H1 (cell line): Measurements from ENCODE around the gene SYNE4. TPM values are rescaled to one million over a fixed set of nuclear protein-coding genes. Genes with fewer than 3 reads are reported as not detected.

ENCODE experiments used
- CTCF ChIA-PET: fragments of 300-600 bp; sonication (Branson Sonifier 250); formaldehyde crosslinking; loops from one replicate; lab custom pipeline; 2021; ENCODE audit not compliant: partially characterized antibody; lab: Charles Lee
- POLR2A ChIA-PET: fragments of 300-600 bp; sonication (Branson Sonifier 250); formaldehyde crosslinking; loops from one replicate; lab custom pipeline; 2021; ENCODE audit warnings: inconsistent platforms; ENCODE audit not compliant: partially characterized antibody; lab: Charles Lee
- DNase-seq, 2 experiments: peaks; one replicate each; pipeline versions ENCODE4 v3.0.0 to v3.0.0-alpha.2; 2010 to 2022; ENCODE audit warnings: low spot score in 2 of 2, low read depth in 1 of 2, mixed read lengths in 1 of 2
- FAIRE-seq: peaks from 2 replicates; lab custom pipeline; 2011; peaks lifted over from hg19 to GRCh38; lab: Jason Lieb, UNC
- H2AFZ ChIP-seq: 2 replicates; pipeline ENCODE4 v1.8.1; 2012; ENCODE audit warnings: low read length, inconsistent platforms
- H2AK5ac ChIP-seq: 2 replicates; pipeline ENCODE4 v1.6.1; 2013; ENCODE audit warnings: low read depth, low read length
- H2BK120ac ChIP-seq: replicated peaks from 2 replicates; pipeline ENCODE3; 2013; ENCODE audit warnings: low read depth, low read length, inconsistent platforms
- H2BK12ac ChIP-seq: 2 replicates; pipeline ENCODE4 v1.6.1; 2013; ENCODE audit warnings: low read depth, low read length
- H2BK15ac ChIP-seq: 2 replicates; pipeline ENCODE4 v1.6.1; 2013; ENCODE audit warnings: low read length
- H2BK20ac ChIP-seq: 2 replicates; pipeline ENCODE4 v1.6.1; 2013; ENCODE audit warnings: low read length
- H2BK5ac ChIP-seq: 2 replicates; pipeline ENCODE4 v1.6.1; 2013; ENCODE audit warnings: low read depth, low read length
- H3K14ac ChIP-seq: 2 replicates; pipeline ENCODE4 v1.6.1; 2013; ENCODE audit warnings: inconsistent platforms; ENCODE audit not compliant: insufficient read length
- H3K18ac ChIP-seq: 2 replicates; pipeline ENCODE4 v1.6.1; 2013; ENCODE audit warnings: low read length; ENCODE audit errors: extremely low read depth
- H3K23ac ChIP-seq: 2 replicates; pipeline ENCODE4 v1.6.1; 2013; ENCODE audit warnings: inconsistent platforms; ENCODE audit not compliant: insufficient read length
- H3K23me2 ChIP-seq: 2 replicates; pipeline ENCODE4 v1.6.1; 2013; ENCODE audit warnings: low read depth, low read length
- H3K27ac ChIP-seq: 2 replicates; pipeline ENCODE4 v1.6.1; 2011; ENCODE audit warnings: low read depth, low read length, inconsistent platforms
- H3K27me3 ChIP-seq, 4 experiments: replicated peaks in 1 of 4; 1 replicate in 1 of 4; 2 replicates in 3 of 4; pipeline versions ENCODE4 v1.6.1 to v1.8.1; 2011 to 2013; ENCODE audit warnings: low read length in 3 of 4, mild to moderate bottlenecking in 3 of 4, inconsistent platforms in 2 of 4, mixed read lengths in 2 of 4, moderate library complexity in 1 of 4; ENCODE audit not compliant: control insufficient read depth in 3 of 4, insufficient read depth in 3 of 4; ENCODE audit errors: extremely low read depth in 1 of 4
- H3K36me3 ChIP-seq, 4 experiments: 2 replicates each; pipeline versions ENCODE4 v1.6.1 to v1.8.1; 2011 to 2013; ENCODE audit warnings: mild to moderate bottlenecking in 4 of 4, low read length in 3 of 4, moderate library complexity in 2 of 4, control low read depth in 1 of 4, inconsistent platforms in 1 of 4; ENCODE audit not compliant: insufficient read depth in 4 of 4, control insufficient read depth in 2 of 4
- H3K4ac ChIP-seq: replicated peaks from 2 replicates; pipeline ENCODE3; 2013; ENCODE audit warnings: low read length, low read depth, mixed read lengths, inconsistent platforms; ENCODE audit not compliant: insufficient read length
- H3K4me1 ChIP-seq, 4 experiments: replicated peaks in 1 of 4; 1 replicate in 1 of 4; 2 replicates in 3 of 4; pipeline versions ENCODE4 v1.6.1 to v1.8.1; 2011 to 2013; ENCODE audit warnings: low read length in 3 of 4, inconsistent platforms in 2 of 4, mixed read lengths in 1 of 4; ENCODE audit not compliant: insufficient read depth in 4 of 4, control insufficient read depth in 3 of 4
- H3K4me2 ChIP-seq, 2 experiments: 2 replicates each; pipeline versions ENCODE4 v1.6.1 to v1.8.1; 2011 to 2013; ENCODE audit warnings: low read depth in 2 of 2, low read length in 2 of 2, control low read depth in 1 of 2, inconsistent platforms in 1 of 2, mild to moderate bottlenecking in 1 of 2; ENCODE audit not compliant: insufficient read depth in 1 of 2
- H3K4me3 ChIP-seq, 4 experiments: fragments of 200-600, 300-600 bp in 1 of 4; sonication (generic), shearing (Covaris generic), sonication (Bioruptor Twin) in 1 of 4; 2 replicates each; pipeline versions ENCODE4 v1.5.1 to v1.8.1; 2011 to 2016; ENCODE audit warnings: low read length in 4 of 4, low read depth in 3 of 4, control low read depth in 2 of 4, inconsistent platforms in 2 of 4, mild to moderate bottlenecking in 2 of 4, mixed read lengths in 1 of 4, moderate library complexity in 1 of 4; ENCODE audit not compliant: insufficient read depth in 2 of 4; ENCODE audit errors: extremely low read depth in 1 of 4
- H3K56ac ChIP-seq: replicated peaks from 2 replicates; pipeline ENCODE3; 2013; ENCODE audit warnings: low read depth, mild to moderate bottlenecking, mixed read lengths, low read length, inconsistent platforms; ENCODE audit not compliant: insufficient read length
- H3K79me1 ChIP-seq: 2 replicates; pipeline ENCODE4 v1.6.1; 2013; ENCODE audit warnings: low read depth, low read length, control low read depth
- H3K79me2 ChIP-seq, 2 experiments: 2 replicates each; pipeline versions ENCODE4 v1.6.1 to v1.8.1; 2012 to 2013; ENCODE audit warnings: low read length in 2 of 2, mild to moderate bottlenecking in 2 of 2, inconsistent platforms in 1 of 2; ENCODE audit not compliant: insufficient read depth in 2 of 2, control insufficient read depth in 1 of 2
- H3K9ac ChIP-seq, 4 experiments: replicated peaks in 1 of 4; 1 replicate in 1 of 4; 2 replicates in 3 of 4; pipeline versions ENCODE4 v1.6.1 to v1.8.1; 2011 to 2013; ENCODE audit warnings: low read depth in 3 of 4, low read length in 3 of 4, control low read depth in 2 of 4, mild to moderate bottlenecking in 2 of 4, moderate library complexity in 2 of 4, inconsistent platforms in 1 of 4; ENCODE audit errors: extremely low read depth in 1 of 4
- H3K9me3 ChIP-seq, 2 experiments: 2 replicates each; pipeline versions ENCODE4 v1.6.1 to v1.8.1; 2012 to 2013; ENCODE audit warnings: mild to moderate bottlenecking in 2 of 2, moderate library complexity in 2 of 2, control low read depth in 1 of 2, inconsistent platforms in 1 of 2, low read depth in 1 of 2, low read length in 1 of 2, mixed read lengths in 1 of 2; ENCODE audit not compliant: insufficient read depth in 2 of 2
- H4K20me1 ChIP-seq, 2 experiments: replicated peaks in 1 of 2; 2 replicates each; pipeline versions ENCODE3 to v1.8.1; 2011 to 2013; ENCODE audit warnings: inconsistent platforms in 2 of 2, low read length in 2 of 2, mild to moderate bottlenecking in 1 of 2; ENCODE audit not compliant: insufficient read depth in 2 of 2, control insufficient read depth in 1 of 2
- H4K5ac ChIP-seq: 2 replicates; pipeline ENCODE4 v1.6.1; 2013; ENCODE audit warnings: low read length, low read depth, mixed read lengths, inconsistent platforms; ENCODE audit not compliant: insufficient read length
- H4K8ac ChIP-seq: 2 replicates; pipeline ENCODE4 v1.8.0; 2013; ENCODE audit warnings: mild to moderate bottlenecking, moderate library complexity, low read length, inconsistent platforms; ENCODE audit not compliant: insufficient read depth; ENCODE audit errors: extremely low read depth
- H4K91ac ChIP-seq: replicated peaks from 2 replicates; pipeline ENCODE3; 2013; ENCODE audit warnings: low read length, mixed read lengths, inconsistent platforms; ENCODE audit not compliant: insufficient read length
- EP300 ChIP-seq, 2 experiments: IDR thresholded peaks; 1 replicate in 1 of 2; 2 replicates in 1 of 2; pipeline ENCODE4 v1.6.1; 2011 to 2012; ENCODE audit warnings: low read depth in 2 of 2, low read length in 2 of 2, mild to moderate bottlenecking in 2 of 2, borderline replicate concordance in 1 of 2, inconsistent platforms in 1 of 2, moderate library complexity in 1 of 2
- KDM1A ChIP-seq: fragments of 200-600, 300-600 bp; sonication (generic); IDR thresholded peaks from 2 replicates; pipeline ENCODE4 v1.7.1; 2016; ENCODE audit warnings: mild to moderate bottlenecking, low read length, borderline replicate concordance
- MAX ChIP-seq: IDR thresholded peaks from 2 replicates; pipeline ENCODE4 v1.6.1; 2012; ENCODE audit warnings: inconsistent platforms
- RAD21 ChIP-seq, 2 experiments: IDR thresholded peaks in 1 of 2; conservative IDR thresholded peaks in 1 of 2; 2 replicates each; pipeline ENCODE4 v1.6.1; 2011; ENCODE audit warnings: low read depth in 2 of 2, low read length in 2 of 2, improper control_type of control experiment in 1 of 2, inconsistent platforms in 1 of 2, mild to moderate bottlenecking in 1 of 2, moderate library complexity in 1 of 2
- SRF ChIP-seq: IDR thresholded peaks from 2 replicates; pipeline ENCODE4 v1.6.1; 2011; ENCODE audit warnings: mild to moderate bottlenecking, low read depth, low read length, moderate library complexity
- WGBS, 2 experiments: shearing (Covaris generic) in 1 of 2; methylation state at CpG; one replicate each; pipeline versions ENCODE4 v1.1.6 to v1.1.7; 2013 to 2015; ENCODE audit warnings: low lambda C conversion rate in 2 of 2, mixed read lengths in 2 of 2, inconsistent platforms in 1 of 2, low coverage in 1 of 2, missing lambda C conversion rate in 1 of 2; ENCODE audit not compliant: insufficient replicate concordance in 2 of 2, insufficient coverage in 1 of 2, insufficient read length in 1 of 2; ENCODE audit errors: extremely low coverage in 1 of 2, missing lambda C conversion rate in 1 of 2; 5-methylcytosine and 5-hydroxymethylcytosine counted together
- polyA plus RNA-seq, 7 experiments: library from polyadenylated mRNA; depleted of rRNA in 3 of 7; stranded (reverse) in 5 of 7; unstranded in 2 of 7; fragments of >200 nt in 5 of 7; fragments of 200-250 nt in 2 of 7; gene quantifications; 1 replicate in 5 of 7; 2 replicates in 1 of 7; 4 replicates in 1 of 7; pipeline versions ENCODE4 v1.2.1 to v1.2.3, GENCODE V29; 2011 to 2013; ENCODE audit warnings: missing spikeins in 2 of 7, mixed read lengths in 2 of 7
- total RNA-seq: library from RNA; stranded (reverse); fragmentation: NEBNext Ultra II Directional; extraction: Animal tissue kit (Norgen Biotek cat#: 25700); gene quantifications from 2 replicates; pipeline ENCODE4 v1.2.1, GENCODE V29; 2021
- TF ChIP-seq, protein P1 (sequence below), 3 experiments: IDR thresholded peaks; 1 replicate in 2 of 3; 2 replicates in 1 of 3; pipeline versions ENCODE4 v1.5.1 to v1.6.1; 2011; ENCODE audit warnings: low read length in 3 of 3, mild to moderate bottlenecking in 3 of 3, inconsistent platforms in 2 of 3, low read depth in 1 of 3, moderate library complexity in 1 of 3; ENCODE audit not compliant: insufficient read depth in 1 of 3; ENCODE audit errors: control extremely low read depth in 1 of 3

Gene SYNE4
- total and polyA plus RNA-seq, 2 of the 8 experiments (the other 6 are each of a cell fraction or from before 2014, with no cell fraction given), result 20.8 to 22.6 TPM

DNA sequence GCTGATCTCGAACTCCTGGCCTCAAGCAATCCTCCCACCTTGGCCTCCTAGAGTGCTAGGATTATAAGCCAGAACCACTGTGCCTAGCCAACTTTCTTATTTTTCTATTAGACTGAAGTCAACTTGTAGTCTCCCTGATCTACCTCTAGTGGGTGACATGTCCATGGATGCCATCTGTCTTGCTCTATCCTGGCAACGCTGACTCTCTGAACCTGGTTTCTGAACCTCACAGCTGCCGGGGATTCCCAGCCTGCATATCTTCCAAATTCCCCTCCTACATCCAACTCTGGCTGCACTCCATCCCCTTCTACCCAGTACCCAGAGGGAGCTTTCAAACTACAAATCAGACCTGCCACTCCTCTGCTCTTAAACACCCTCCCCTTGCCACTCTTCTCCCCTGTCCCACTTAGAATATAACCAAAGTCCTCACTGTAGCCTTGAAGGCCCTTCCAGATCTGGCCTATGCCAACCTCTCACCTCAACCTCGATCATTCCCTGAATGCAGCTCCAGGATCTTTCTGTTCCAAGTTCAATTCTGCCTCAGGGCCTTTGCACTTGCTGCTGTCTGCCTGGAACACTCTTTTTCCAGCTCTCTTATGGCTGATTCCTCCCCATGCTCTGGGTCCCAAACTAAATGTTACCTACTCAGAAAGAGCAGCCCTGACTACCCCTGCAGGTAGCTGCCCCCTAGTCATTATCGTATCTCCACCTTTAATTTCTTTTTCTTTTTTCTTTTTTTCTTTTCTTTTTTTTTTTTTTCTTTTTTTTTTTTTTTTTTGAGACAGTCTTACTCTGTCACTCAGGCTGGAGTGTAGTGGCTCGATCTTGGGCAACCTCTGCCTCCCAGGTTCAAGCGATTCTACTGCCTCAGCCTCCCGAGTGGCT lies 21.9 kb upstream of the SYNE4 start:
- H4K20me1 ChIP-seq, result peaks cover 0 to 8% of the 10 kb centered on the region in 2 experiments
- H3K9ac ChIP-seq, result no peak overlapping the region
- H2BK12ac ChIP-seq, result no peak overlapping the region
- DNase-seq, result no peak
- H3K27me3 ChIP-seq, result peaks cover 0 to 4% (median 0%) of the 10 kb centered on the region in 4 experiments; a peak in 4 of 7 replicates
- H3K18ac ChIP-seq, result no peak overlapping the region
- H4K5ac ChIP-seq, result no peak overlapping the region
- peaks cover 3% of the 10 kb centered on the region; the same call in 1 of the 2 replicates for H3K23me2 ChIP-seq
- no peak overlapping the region for H3K4me2 ChIP-seq
- no peak overlapping the region for H2BK5ac ChIP-seq
- no peak overlapping the region for H3K14ac ChIP-seq
- no peak overlapping the region for H2BK15ac ChIP-seq
- no peak overlapping the region for H4K8ac ChIP-seq
- TF ChIP-seq RAD21 (IDR thresholded peaks at IDR 0.05 in 1 of 2, conservative IDR thresholded peaks at IDR 0.05 in 1 of 2; ENCODE audit: low read depth in 2 of 2, low read length in 2 of 2), result peak in 1 of 2 experiments; percentile 30; a peak in 1 of 4 replicates
- TF ChIP-seq SRF, result no peak
- peak; percentile 39; the same call in 1 of the 2 replicates for TF ChIP-seq KDM1A
- no peak for TF ChIP-seq MAX
- no peak for TF ChIP-seq EP300 (IDR thresholded peaks at IDR 0.05; ENCODE audit: borderline replicate concordance in 1 of 2, low read depth in 2 of 2, low read length in 2 of 2)
- TF ChIP-seq, protein P1, sequence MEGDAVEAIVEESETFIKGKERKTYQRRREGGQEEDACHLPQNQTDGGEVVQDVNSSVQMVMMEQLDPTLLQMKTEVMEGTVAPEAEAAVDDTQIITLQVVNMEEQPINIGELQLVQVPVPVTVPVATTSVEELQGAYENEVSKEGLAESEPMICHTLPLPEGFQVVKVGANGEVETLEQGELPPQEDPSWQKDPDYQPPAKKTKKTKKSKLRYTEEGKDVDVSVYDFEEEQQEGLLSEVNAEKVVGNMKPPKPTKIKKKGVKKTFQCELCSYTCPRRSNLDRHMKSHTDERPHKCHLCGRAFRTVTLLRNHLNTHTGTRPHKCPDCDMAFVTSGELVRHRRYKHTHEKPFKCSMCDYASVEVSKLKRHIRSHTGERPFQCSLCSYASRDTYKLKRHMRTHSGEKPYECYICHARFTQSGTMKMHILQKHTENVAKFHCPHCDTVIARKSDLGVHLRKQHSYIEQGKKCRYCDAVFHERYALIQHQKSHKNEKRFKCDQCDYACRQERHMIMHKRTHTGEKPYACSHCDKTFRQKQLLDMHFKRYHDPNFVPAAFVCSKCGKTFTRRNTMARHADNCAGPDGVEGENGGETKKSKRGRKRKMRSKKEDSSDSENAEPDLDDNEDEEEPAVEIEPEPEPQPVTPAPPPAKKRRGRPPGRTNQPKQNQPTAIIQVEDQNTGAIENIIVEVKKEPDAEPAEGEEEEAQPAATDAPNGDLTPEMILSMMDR (IDR thresholded peaks at IDR 0.05; ENCODE audit: control extremely low read depth in 1 of 3, insufficient read depth in 1 of 3, low read depth in 1 of 3, low read length in 3 of 3), result peak in 2 of 3 experiments; percentile 7 to 31; a peak in 1 of 4 replicates
- H3K79me2 ChIP-seq, result no peaks in the 10 kb centered on the region
- no peak overlapping the region for H2AK5ac ChIP-seq
- ChIA-PET CTCF (interaction anchor here (0.9 to 2.3 kb wide), 5 partner anchors 11 to 167 kb away, joined by 3 to 14 read pairs (median 4); partner anchors contain the start of gene THAP8), POLR2A (interaction anchor here (1.0 to 1.6 kb wide), 3 partner anchors 14 to 23 kb away, joined by 3 to 5 read pairs (median 3); partner anchors contain the start of genes ALKBH6 and THAP8)
- no peak overlapping the region for H4K91ac ChIP-seq
- H2AFZ ChIP-seq, result no peak overlapping the region
- 94% methylated on average over 6 of the region's 8 CpGs; no CpG with 5 or more reads in 1 of the 2 experiments for WGBS, 2 experiments
- no peaks in the 10 kb centered on the region for H3K9me3 ChIP-seq
- no peaks in the 10 kb centered on the region for H3K79me1 ChIP-seq
- no peak overlapping the region for H3K4me3 ChIP-seq
- H3K23ac ChIP-seq, result no peak overlapping the region
- no peak for FAIRE-seq
- H2BK120ac ChIP-seq, result no peak overlapping the region
- no peak overlapping the region for H3K4ac ChIP-seq
- H3K27ac ChIP-seq, result no peak overlapping the region
- H2BK20ac ChIP-seq, result no peak overlapping the region
- no peak overlapping the region for H3K56ac ChIP-seq
- H3K36me3 ChIP-seq, result peaks cover 0 to 9% (median 3%) of the 10 kb centered on the region in 4 experiments; a peak in 3 of 8 replicates
- H3K4me1 ChIP-seq, result peaks cover 0 to 11% (median 4%) of the 10 kb centered on the region in 4 experiments; a peak in 6 of 7 replicates
